Activated CD4-positive, alpha-beta T cell treated with anti-CD3 and anti-CD28 coated beads, Interleukin-2, amount 10 ng/mL, durations not matched to agents 24 days and 14 days (primary cell): ENCODE results near the gene CGB1. TPM values are rescaled to one million over a fixed set of nuclear protein-coding genes. Genes with fewer than 3 reads are reported as not detected.
"Not testable (repeated sequence)": the region's sequence is repeated elsewhere in the genome, so short reads cannot be mapped to it uniquely, and the experiment has no call there.

Experiments used
- DNase-seq: peaks from one replicate; pipeline ENCODE4 v3.0.0; 2022
- H3K27ac Mint-ChIP-seq: one replicate; pipeline ENCODE4 v1.8.0; 2022; ENCODE audit warnings: mild to moderate bottlenecking, mixed read lengths
- H3K27me3 Mint-ChIP-seq: one replicate; pipeline ENCODE4 v1.8.0; 2022; ENCODE audit warnings: mixed read lengths
- H3K36me3 Mint-ChIP-seq: one replicate; pipeline ENCODE4 v1.8.0; 2022; ENCODE audit warnings: low read depth, mild to moderate bottlenecking, mixed read lengths
- H3K4me1 Mint-ChIP-seq: one replicate; pipeline ENCODE4 v1.8.0; 2021; ENCODE audit warnings: mixed read lengths
- H3K4me3 Mint-ChIP-seq: one replicate; pipeline ENCODE4 v1.8.0; 2022; ENCODE audit warnings: mild to moderate bottlenecking, moderate library complexity, mixed read lengths
- H3K9me3 Mint-ChIP-seq: one replicate; pipeline ENCODE4 v1.8.0; 2021; ENCODE audit warnings: mixed read lengths
- intact Hi-C: fragments of 100-400 bp; cut with micrococcal nuclease; formaldehyde crosslinking; loops from one replicate; pipeline ENCODE4 v1.15.1; 2023
- total RNA-seq: library from RNA; stranded (reverse); gene quantifications from 2 replicates; pipeline ENCODE4 v1.2.3, GENCODE V29; 2022

The CGB1 gene
- total RNA-seq, 1 donor from 2014 or later, result not detected

DNA sequence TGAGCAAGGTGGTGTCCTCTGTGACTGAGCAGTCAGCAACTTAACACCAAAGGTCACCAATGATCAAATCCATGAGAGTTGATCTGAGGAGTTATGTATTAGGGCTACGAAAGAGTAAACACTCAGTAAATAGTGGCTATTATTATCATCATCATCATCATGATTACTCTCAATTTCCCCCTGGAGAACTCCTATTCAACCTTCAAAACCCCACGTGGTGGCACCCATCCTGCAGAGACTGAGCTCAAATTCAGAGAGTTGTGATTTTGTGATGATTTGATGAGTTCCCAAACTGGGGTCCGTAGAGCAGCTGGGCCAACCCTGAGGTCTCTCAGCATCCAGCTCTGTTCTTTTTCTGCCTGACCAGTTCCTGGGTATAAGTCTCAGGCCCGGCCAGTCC, 13.1 kb upstream of the CGB1 start:
- H3K27ac Mint-ChIP-seq, H3K36me3 Mint-ChIP-seq, H3K4me3 Mint-ChIP-seq, DNase-seq, H3K9me3 Mint-ChIP-seq, intact Hi-C loops, H3K4me1 Mint-ChIP-seq, H3K27me3 Mint-ChIP-seq: not testable (repeated sequence)

DNA sequence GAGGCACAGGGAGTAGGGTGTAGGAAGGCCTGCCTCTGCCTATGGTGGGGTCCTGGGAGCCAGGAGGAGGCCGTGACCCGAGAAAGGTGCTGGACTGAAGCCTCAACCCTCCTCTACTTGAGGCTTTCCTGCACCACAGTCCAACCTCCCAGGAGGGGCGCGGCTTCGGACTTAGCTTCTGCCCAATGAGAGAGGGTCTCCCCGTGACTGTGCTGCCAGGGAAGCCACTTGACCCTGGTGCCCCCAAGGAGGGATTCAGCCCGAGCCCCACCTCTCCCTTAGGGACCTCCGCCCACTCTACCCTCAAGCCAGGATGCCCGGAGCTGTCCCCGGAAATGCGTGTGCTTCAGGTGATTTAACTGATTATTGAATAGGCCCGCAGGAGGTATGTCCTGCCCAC, 12.3 kb upstream of the CGB1 start, which contains the start of gene CGB8:
Gene CGB8 (minus strand): TSS at position 101 of the 400 bp plus-strand sequence. CDS start 372 bp downstream, outside the sequence.
- H3K27me3 Mint-ChIP-seq, H3K4me1 Mint-ChIP-seq, DNase-seq, intact Hi-C loops, H3K27ac Mint-ChIP-seq, H3K36me3 Mint-ChIP-seq, H3K9me3 Mint-ChIP-seq, H3K4me3 Mint-ChIP-seq: not testable (repeated sequence)

DNA sequence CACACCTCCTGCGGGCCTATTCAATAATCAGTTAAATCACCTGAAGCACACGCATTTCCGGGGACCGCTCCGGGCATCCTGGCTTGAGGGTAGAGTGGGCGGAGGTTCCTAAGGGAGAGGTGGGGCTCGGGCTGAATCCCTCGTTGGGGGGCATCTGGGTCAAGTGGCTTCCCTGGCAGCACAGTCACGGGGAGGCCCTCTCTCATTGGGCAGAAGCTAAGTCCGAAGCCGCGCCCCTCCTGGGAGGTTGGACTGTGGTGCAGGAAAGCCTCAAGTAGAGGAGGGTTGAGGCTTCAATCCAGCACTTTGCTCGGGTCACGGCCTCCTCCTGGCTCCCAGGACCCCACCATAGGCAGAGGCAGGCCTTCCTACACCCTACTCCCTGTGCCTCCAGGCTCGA, 6.9 kb upstream of the CGB1 start, which contains the start of gene CGB5:
Gene CGB5 (plus strand): TSS at position 301 of the 400 bp plus-strand sequence. CDS start 362 bp downstream, outside the sequence.
- not testable (repeated sequence) for H3K4me3 Mint-ChIP-seq

DNA sequence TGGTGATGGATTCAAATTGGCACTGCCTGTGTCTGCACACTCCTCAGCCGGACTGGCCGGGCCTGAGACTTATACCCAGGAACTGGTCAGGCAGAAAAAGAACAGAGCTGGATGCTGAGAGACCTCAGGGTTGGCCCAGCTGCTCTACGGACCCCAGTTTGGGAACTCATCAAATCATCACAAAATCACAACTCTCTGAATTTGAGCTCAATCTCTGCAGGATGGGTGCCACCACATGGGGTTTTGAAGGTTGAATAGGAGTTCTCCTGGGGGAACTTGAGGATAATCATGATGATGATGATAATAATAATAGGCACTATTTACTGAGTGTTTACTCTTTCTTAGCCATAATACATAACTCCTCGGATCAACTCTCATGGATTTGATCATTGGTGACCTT, 6.0 kb upstream of the CGB1 start:
- H3K4me3 Mint-ChIP-seq, H3K36me3 Mint-ChIP-seq, DNase-seq, H3K9me3 Mint-ChIP-seq, H3K27me3 Mint-ChIP-seq, intact Hi-C loops, H3K27ac Mint-ChIP-seq, H3K4me1 Mint-ChIP-seq: not testable (repeated sequence)

More for the DNA sequence above, 6.9 kb upstream of the CGB1 start, which contains the start of gene CGB5:
- DNase-seq, intact Hi-C loops, H3K36me3 Mint-ChIP-seq, H3K9me3 Mint-ChIP-seq, H3K27me3 Mint-ChIP-seq, H3K4me1 Mint-ChIP-seq, H3K27ac Mint-ChIP-seq: not testable (repeated sequence)

DNA sequence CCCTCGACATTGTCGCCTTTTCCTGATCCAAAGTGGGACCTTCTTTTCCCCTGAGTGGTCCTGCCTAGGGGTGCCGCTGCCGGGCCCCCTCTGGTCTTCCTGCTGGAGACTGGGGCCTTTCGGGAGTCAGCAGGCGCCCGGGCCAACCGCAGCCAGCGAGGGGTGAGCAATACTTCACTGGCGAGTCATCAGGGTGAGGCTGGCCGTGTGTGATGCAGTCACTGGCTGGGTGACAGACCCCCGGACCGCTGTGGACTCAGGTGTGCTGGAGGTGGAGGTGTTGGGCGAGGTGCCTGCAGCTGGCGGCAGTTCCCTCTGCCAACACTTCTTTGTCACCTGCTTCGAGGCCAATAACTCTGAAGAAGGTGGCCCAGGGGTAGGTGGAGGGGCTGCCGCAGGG, 5.5 kb upstream of the CGB1 start:
- no peak overlapping the region for H3K4me3 Mint-ChIP-seq
- no peaks in the 10 kb centered on the region for H3K4me1 Mint-ChIP-seq
- H3K36me3 Mint-ChIP-seq, result no peaks in the 10 kb centered on the region
- no peak for DNase-seq
- no peaks in the 10 kb centered on the region for H3K9me3 Mint-ChIP-seq
- H3K27me3 Mint-ChIP-seq, result no peaks in the 10 kb centered on the region
- no peak overlapping the region for H3K27ac Mint-ChIP-seq
- intact Hi-C loops, result no loop called here

DNA sequence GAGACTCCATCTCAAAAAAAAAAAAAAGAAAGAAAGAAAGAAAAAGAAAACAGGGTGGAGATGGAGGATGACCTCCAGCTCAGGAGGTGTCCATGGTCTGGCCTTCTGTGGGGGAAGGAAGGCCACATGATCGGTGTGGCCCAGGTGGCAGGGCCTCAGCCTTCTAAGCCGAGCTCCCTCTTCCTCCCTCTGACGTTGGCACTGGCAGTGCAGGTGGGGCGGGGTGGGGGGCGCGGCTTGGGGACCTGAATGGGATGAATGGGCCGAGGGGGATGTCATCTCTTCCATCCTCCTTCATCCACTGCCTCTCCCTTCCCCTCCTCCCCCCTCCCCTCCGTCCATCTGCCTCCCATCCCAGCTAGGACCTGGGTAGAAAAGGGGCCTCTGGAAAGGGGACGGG, 3.0 kb upstream of the CGB1 start:
- H3K27me3 Mint-ChIP-seq, H3K4me1 Mint-ChIP-seq, DNase-seq, H3K27ac Mint-ChIP-seq, H3K4me3 Mint-ChIP-seq, H3K9me3 Mint-ChIP-seq, H3K36me3 Mint-ChIP-seq, intact Hi-C loops: not testable (repeated sequence)

DNA sequence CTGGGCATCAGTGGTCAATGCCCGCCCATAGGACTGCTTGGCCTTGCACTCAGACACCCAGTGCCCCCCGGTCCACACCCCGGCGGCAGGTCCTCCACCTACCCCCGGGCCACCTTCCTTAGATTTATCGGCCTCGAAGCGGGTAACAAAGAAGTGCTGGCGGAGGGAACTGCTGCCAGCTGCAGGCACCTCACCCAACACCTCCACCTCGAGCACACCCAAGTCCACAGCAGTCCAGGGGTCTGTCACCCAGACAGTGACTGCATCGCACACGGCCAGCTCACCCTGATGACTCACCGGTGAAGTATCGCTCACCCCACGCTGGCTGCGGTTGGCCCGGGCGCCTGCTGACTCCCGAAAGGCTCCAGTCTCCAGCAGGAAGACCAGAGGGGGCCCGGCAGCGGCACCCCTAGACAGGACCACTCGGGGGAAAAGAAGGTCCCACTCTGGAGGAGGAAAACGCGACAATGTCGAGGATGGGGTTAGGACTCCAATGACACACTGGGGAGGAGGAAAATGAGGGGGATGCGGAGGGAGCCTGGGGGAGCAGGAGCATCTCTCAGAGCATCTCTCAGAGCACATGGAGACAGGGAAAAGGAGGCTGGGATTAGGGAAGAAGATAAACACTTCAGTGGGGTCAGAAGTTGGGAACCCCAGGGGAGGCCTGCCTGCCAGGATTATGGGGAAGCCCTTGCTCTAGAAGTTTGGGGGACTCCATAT, 2.0 kb upstream of the CGB1 start:
- DNase-seq, intact Hi-C loops, H3K27ac Mint-ChIP-seq, H3K36me3 Mint-ChIP-seq, H3K4me3 Mint-ChIP-seq, H3K27me3 Mint-ChIP-seq, H3K9me3 Mint-ChIP-seq, H3K4me1 Mint-ChIP-seq: not testable (repeated sequence)

DNA sequence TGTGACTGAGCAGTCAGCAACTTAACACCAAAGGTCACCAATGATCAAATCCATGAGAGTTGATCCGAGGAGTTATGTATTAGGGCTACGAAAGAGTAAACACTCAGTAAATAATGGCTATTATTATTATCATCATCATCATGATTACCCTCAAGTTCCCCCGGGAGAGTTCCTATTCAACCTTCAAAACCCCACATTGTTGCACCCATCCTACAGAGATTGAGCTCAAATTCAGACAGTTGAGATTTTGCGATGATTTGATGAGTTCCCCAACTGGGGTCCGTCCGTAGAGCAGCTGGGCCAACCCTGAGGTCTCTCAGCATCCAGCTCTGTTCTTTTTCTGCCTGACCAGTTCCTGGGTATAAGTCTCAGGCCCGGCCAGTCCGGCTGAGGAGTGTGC, 1.4 kb upstream of the CGB1 start:
- H3K4me1 Mint-ChIP-seq, H3K27me3 Mint-ChIP-seq, DNase-seq, H3K9me3 Mint-ChIP-seq, H3K36me3 Mint-ChIP-seq, H3K4me3 Mint-ChIP-seq, H3K27ac Mint-ChIP-seq, intact Hi-C loops: not testable (repeated sequence)

DNA sequence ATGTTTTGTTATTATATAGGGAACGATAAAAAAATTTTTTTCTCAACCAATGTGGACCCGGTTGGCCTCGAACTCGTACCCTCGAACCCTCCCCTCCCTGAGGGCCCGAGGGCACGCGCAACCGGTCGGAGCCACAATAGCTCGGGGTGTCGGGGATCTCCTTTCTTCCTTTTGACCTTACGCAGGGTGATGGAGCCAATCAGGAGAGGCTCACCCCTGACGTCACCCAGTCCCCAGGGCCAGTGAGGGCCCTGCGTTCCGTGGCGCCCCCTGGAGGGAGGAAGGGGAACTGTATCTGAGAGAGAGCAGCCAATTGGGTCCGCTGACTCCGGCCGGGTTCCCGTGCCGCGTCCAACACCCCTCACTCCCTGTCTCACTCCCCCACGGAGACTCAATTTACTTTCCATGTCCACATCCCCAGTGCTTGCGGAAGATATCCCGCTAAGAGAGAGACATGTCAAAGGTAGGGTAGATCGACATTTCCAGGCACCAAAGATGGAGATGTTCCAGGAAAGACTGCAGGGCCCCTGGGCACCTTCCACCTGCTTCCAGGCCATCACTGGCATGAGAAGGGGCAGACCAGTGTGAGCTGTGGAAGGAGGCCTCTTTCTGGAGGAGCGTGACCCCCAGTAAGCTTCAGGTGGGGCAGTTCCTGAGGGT, 4.9 kb downstream of the CGB1 start, which contains the start of gene CGB2:
Gene CGB2 (plus strand): TSS at position 249 of the 660 bp plus-strand sequence. CDS start 206 bp downstream, at position 455.
- H3K4me1 Mint-ChIP-seq, H3K36me3 Mint-ChIP-seq, H3K9me3 Mint-ChIP-seq, H3K27me3 Mint-ChIP-seq, intact Hi-C loops: not testable (repeated sequence)
- Mint-ChIP-seq H3K4me3 (peak within 1 kb of the TSS; percentile 29), H3K27ac (peak within 1 kb of the TSS; percentile 66)
- peak; percentile 89 for DNase-seq

DNA sequence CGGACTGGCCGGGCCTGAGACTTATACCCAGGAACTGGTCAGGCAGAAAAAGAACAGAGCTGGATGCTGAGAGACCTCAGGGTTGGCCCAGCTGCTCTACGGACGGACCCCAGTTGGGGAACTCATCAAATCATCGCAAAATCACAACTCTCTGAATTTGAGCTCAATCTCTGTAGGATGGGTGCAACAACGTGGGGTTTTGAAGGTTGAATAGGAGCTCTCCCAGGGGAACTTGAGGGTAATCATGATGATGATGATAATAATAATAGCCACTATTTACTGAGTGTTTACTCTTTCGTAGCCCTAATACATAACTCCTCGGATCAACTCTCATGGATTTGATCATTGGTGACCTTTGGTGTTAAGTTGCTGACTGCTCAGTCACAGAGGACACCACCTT, 6.4 kb downstream of the CGB1 start:
- H3K4me1 Mint-ChIP-seq, DNase-seq, H3K27me3 Mint-ChIP-seq, H3K36me3 Mint-ChIP-seq, H3K9me3 Mint-ChIP-seq, intact Hi-C loops, H3K27ac Mint-ChIP-seq, H3K4me3 Mint-ChIP-seq: not testable (repeated sequence)

DNA sequence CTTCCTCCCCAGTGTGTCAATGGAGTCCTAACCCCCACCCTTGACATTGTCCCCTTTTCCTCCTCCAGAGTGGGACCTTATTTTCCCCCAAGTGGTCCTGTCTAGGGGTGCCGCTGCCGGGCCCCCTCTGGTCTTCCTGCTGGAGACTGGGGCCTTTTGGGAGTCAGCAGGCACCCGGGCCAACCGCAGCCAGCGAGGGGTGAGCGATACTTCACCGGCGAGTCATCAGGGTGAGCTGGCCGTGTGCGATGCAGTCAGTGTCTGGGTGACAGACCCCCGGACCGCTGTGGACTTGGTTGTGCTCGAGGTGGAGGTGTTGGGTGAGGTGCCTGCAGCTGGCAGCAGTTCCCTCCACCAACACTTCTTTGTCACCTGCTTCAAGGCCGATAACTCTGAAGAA, 6.9 kb downstream of the CGB1 start:
- H3K27me3 Mint-ChIP-seq, H3K4me1 Mint-ChIP-seq, DNase-seq, H3K27ac Mint-ChIP-seq, H3K4me3 Mint-ChIP-seq, H3K36me3 Mint-ChIP-seq, intact Hi-C loops, H3K9me3 Mint-ChIP-seq: not testable (repeated sequence)

DNA sequence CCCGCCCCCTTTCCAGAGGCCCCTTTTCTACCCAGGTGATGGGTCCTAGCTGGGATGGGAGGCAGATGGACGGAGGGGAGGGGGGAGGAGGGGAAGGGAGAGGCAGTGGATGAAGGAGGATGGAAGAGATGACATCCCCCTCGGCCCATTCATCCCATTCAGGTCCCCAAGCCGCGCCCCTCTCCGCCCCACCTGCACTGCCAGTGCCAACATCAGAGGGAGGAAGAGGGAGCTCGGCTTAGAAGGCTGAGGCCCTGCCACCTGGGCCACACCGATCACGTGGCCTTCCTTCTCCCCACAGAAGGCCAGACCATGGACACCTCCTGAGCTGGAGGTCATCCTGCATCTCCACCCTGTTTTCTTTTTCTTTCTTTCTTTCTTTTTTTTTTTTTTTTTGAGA, 8.0 kb downstream of the CGB1 start:
- H3K9me3 Mint-ChIP-seq, H3K36me3 Mint-ChIP-seq, intact Hi-C loops, H3K4me3 Mint-ChIP-seq, H3K27ac Mint-ChIP-seq, DNase-seq, H3K4me1 Mint-ChIP-seq, H3K27me3 Mint-ChIP-seq: not testable (repeated sequence)

DNA sequence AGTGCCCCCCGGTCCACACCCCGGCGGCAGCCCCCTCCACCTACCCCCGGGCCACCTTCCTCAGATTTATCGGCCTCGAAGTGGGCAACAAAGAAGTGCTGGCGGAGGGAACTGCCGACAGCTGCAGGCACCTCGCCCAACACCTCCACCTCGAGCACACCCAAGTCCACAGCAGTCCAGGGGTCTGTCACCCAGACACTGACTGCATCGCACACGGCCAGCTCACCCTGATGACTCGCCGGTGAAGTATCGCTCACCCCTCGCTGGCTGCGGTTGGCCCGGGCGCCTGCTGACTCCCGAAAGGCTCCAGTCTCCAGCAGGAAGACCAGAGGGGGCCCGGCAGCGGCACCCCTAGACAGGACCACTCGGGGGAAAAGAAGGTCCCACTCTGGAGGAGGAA, 11.1 kb downstream of the CGB1 start:
- H3K36me3 Mint-ChIP-seq, H3K4me3 Mint-ChIP-seq, H3K4me1 Mint-ChIP-seq, intact Hi-C loops, DNase-seq, H3K9me3 Mint-ChIP-seq, H3K27ac Mint-ChIP-seq: not testable (repeated sequence)
- H3K27me3 Mint-ChIP-seq, result peaks cover 10% of the 10 kb centered on the region

DNA sequence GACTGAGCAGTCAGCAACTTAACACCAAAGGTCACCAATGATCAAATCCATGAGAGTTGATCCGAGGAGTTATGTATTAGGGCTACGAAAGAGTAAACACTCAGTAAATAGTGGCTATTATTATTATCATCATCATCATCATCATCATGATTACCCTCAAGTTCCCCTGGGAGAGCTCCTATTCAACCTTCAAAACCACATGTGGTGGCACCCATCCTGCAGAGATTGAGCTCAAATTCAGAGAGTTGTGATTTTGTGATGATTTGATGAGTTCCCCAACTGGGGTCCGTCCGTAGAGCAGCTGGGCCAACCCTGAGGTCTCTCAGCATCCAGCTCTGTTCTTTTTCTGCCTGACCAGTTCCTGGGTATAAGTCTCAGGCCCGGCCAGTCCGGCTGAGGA, 11.6 kb downstream of the CGB1 start:
- not testable (repeated sequence) for H3K4me3 Mint-ChIP-seq, H3K27ac Mint-ChIP-seq
- H3K27me3 Mint-ChIP-seq, result peaks cover 14% of the 10 kb centered on the region

More for the DNA sequence above, 11.6 kb downstream of the CGB1 start:
- H3K9me3 Mint-ChIP-seq, H3K4me1 Mint-ChIP-seq, DNase-seq, H3K36me3 Mint-ChIP-seq, intact Hi-C loops: not testable (repeated sequence)
